Kidney (tissue), 14 donors: ENCODE results near the gene BIRC5. TPM values are rescaled to one million over a fixed set of nuclear protein-coding genes. Genes with fewer than 3 reads are reported as not detected.

Experiments
- DNase-seq, 5 donors: peaks; one replicate each; pipeline ENCODE4 v3.0.0-alpha.2; 2013 to 2020
- FAIRE-seq: peaks from 2 replicates; lab custom pipeline; 2012; peaks lifted over from hg19 to GRCh38; lab: Jason Lieb, UNC
- H3K27ac ChIP-seq, 2 donors: one replicate each; pipeline ENCODE4 v1.7.0; 2013; ENCODE audit warnings: low read depth in 2 of 2, low read length in 2 of 2, inconsistent platforms in 1 of 2
- H3K27me3 ChIP-seq: one replicate; pipeline ENCODE4 v1.7.1; 2013; ENCODE audit warnings: low read length, inconsistent platforms; ENCODE audit not compliant: control insufficient read depth, insufficient read depth
- H3K36me3 ChIP-seq, 3 donors: one replicate each; pipeline versions ENCODE4 v1.7.0 to v1.7.1; 2013; ENCODE audit warnings: low read length in 3 of 3, control low read depth in 1 of 3, inconsistent platforms in 1 of 3; ENCODE audit not compliant: insufficient read depth in 3 of 3, control insufficient read depth in 2 of 3
- H3K4me1 ChIP-seq, 3 donors: one replicate each; pipeline versions ENCODE4 v1.7.0 to v1.7.1; 2013; ENCODE audit warnings: low read length in 3 of 3, inconsistent platforms in 1 of 3, low read depth in 1 of 3; ENCODE audit not compliant: control insufficient read depth in 2 of 3, insufficient read depth in 2 of 3
- H3K4me3 ChIP-seq, 3 donors: one replicate each; pipeline versions ENCODE4 v1.7.0 to v1.8.1; 2013; ENCODE audit warnings: low read length in 3 of 3, control low read depth in 1 of 3, inconsistent platforms in 1 of 3
- H3K9ac ChIP-seq, 3 donors: one replicate each; pipeline versions ENCODE4 v1.7.0 to v1.7.1; 2013; ENCODE audit warnings: low read length in 3 of 3, control low read depth in 1 of 3, inconsistent platforms in 1 of 3
- H3K9me3 ChIP-seq, 3 donors: one replicate each; pipeline versions ENCODE4 v1.7.0 to v1.7.1; 2013; ENCODE audit warnings: low read length in 3 of 3, control low read depth in 1 of 3, inconsistent platforms in 1 of 3; ENCODE audit not compliant: control insufficient read depth in 2 of 3, insufficient read depth in 1 of 3
- CTCF ChIP-seq: IDR thresholded peaks from 3 replicates; pipeline ENCODE4 v1.5.1; 2012; ENCODE audit warnings: mild to moderate bottlenecking, moderate library complexity, borderline replicate concordance; ENCODE audit not compliant: insufficient read depth; ENCODE audit errors: extremely low read depth
- intact Hi-C: fragments of 100-400 bp; cut with DNase I; formaldehyde crosslinking; loops from one replicate; pipeline ENCODE4 v1.11.1; 2022
- polyA plus RNA-seq: library from polyadenylated mRNA; stranded (reverse); fragments of 350-450 nt; fragmentation: Illumina TruSeq; extraction: RNeasy Lipid Tissue Mini Kit (QIAGEN cat#74804); gene quantifications from one replicate; pipeline ENCODE4 v1.2.3, GENCODE V29; 2014; ENCODE audit warnings: low read depth, low replicate concordance; ENCODE audit not compliant: insufficient read depth
- total RNA-seq: library from RNA; stranded (reverse); fragmentation: NEBNext Ultra II Directional; extraction: Animal tissue kit (Norgen Biotek cat#: 25700); gene quantifications from one replicate; pipeline ENCODE4 v1.2.1, GENCODE V29; 2021
- donor health status: control.
- donor health status: control.
- donor health status: control.
- donor health status: control.
- donor health status: control.
- donor health status: DM: yes; HTN: yes; CAD: no.
- donor health status: Normal renal cell carcinoma (clear cell type).

The BIRC5 gene
- total and polyA plus RNA-seq, 2 donors from 2014 or later: 0.26 to 1.7 TPM

- H3K36me3 ChIP-seq: no peaks in the 10 kb centered on the region
- no peaks in the 10 kb centered on the region for H3K9me3 ChIP-seq
- intact Hi-C loops: loop anchor here (10.0 kb wide), 1 partner anchor 126 kb away; no protein-coding TSS in a partner anchor
- DNase-seq (no peak), FAIRE-seq (no peak)
- no peaks in the 10 kb centered on the region for H3K27me3 ChIP-seq
- H3K4me1 ChIP-seq: no peaks in the 10 kb centered on the region
- no peak overlapping the region for H3K9ac ChIP-seq
- no peak overlapping the region for H3K27ac ChIP-seq
- H3K4me3 ChIP-seq: no peak overlapping the region
- no peak for TF ChIP-seq CTCF
Measured at GRCh38 chr17:78240839-78241238, 26.8 kb downstream of the BIRC5 start.

- FAIRE-seq (no peak), DNase-seq (peak in 1 of 5 donors; percentile 58)
- TF ChIP-seq CTCF: no peak
- H3K4me1 ChIP-seq: no peaks in the 10 kb centered on the region
- H3K4me3 ChIP-seq: no peak overlapping the region
- no peak overlapping the region for H3K27ac ChIP-seq
- H3K27me3 ChIP-seq: no peaks in the 10 kb centered on the region
- no peaks in the 10 kb centered on the region for H3K36me3 ChIP-seq
- H3K9ac ChIP-seq: no peak overlapping the region
- no peaks in the 10 kb centered on the region for H3K9me3 ChIP-seq
- intact Hi-C loops: loop anchor here (10.0 kb wide), 1 partner anchor 127 kb away; no protein-coding TSS in a partner anchor
Measured at GRCh38 chr17:78241277-78242023, 27.4 kb downstream of the BIRC5 start.

- TF ChIP-seq CTCF: no peak
- Histone ChIP-seq H3K36me3 (no peaks in the 10 kb centered on the region), H3K9me3 (no peaks in the 10 kb centered on the region), H3K27ac (no peak overlapping the region), H3K4me3 (no peak overlapping the region), H3K9ac (no peak overlapping the region), H3K4me1 (no peaks in the 10 kb centered on the region), H3K27me3 (no peaks in the 10 kb centered on the region)
- intact Hi-C loops: loop anchor here (10.0 kb wide), 1 partner anchor 127 kb away; no protein-coding TSS in a partner anchor
- DNase-seq: no peak
- no peak for FAIRE-seq
Measured at GRCh38 chr17:78242024-78242742, 28.1 kb downstream of the BIRC5 start.
